GM12873 (cell line): ENCODE data around the gene CLCNKB.

Experiments used
- CTCF ChIP-seq: IDR thresholded peaks from 2 replicates; pipeline ENCODE4 v1.5.1; 2012; ENCODE audit warnings: low read depth, mild to moderate bottlenecking, moderate library complexity, low read length, control low read depth; ENCODE audit not compliant: insufficient read depth; ENCODE audit errors: missing control alignments

Gene CLCNKB

DNA sequence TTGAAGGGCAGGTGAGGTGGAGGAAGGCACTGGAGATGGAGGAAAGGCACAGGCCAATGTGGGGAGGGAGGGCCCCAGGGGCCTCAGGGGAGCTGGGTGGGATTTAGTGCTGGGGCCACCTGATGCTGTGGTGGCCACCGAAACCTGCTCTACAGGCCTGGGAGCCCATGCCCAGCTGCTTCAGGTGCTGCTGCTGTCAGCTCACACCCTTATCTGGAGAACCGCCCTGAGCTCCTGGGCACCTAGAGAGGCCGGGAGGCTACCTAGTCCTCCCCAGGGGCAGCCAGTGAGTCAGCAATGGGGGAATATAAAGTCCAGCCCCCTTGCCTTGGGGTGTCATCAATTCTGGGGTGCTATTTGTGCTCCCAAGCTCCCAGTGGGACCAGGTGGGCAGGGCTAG, 17.7 kb downstream of the CLCNKB start:
- no peak for TF ChIP-seq CTCF

- TF ChIP-seq CTCF = no peak
Measured at GRCh38 chr1:16063226-16063829, 19.7 kb downstream of the CLCNKB start.

- no peak for TF ChIP-seq CTCF
Measured at GRCh38 chr1:16063921-16064320, 20.3 kb downstream of the CLCNKB start.

DNA sequence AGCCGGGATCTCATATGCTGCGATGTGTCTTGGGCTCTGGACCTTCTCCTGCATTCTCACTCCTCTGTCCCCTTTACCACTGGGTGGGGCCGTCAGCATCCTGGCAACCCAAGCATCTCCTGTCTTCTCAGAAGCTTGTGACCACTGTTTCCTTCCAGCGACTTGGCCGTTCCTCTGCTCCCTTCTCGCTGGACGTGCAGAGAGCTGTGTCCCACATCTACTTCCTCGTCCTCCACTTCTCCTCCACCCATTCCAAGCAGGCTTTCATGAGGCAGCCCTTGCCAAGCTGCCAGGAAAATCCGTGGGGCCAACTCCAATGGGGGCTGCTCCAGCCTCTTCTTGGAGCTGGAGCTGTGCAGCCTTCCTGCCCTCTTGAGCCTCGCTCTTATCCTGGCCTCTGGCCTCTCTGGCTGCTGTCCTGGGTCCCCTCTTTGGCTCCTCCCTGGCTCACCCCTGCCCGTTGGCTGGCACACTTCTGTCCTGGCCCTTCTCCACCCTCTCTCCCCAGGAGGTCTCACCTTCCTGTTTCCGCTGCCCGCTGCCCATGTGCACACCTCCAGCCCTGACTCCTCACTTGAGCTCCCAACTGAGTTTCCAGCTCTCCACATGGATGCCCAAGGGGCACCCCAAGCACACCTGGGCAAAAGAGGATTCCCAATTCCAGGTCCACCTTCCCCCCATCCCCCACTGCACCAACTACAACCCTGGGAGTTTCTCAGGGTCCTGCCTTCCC, 21.1 kb downstream of the CLCNKB start:
- no peak for TF ChIP-seq CTCF

DNA sequence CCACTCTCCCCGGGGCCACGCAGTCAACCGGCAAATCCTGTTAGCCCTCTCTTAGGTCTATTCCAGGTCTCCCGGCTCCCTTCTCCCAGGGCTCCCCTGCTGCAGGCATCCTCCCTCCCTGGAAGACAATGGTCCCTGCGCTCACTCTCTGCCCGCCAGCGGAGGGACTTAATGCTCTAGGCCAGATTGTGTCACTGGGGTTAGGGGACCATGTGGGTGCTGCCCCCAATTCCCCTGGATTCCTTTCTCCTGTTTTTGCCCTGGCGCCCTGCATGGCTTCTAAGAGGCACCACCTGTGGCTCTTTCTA, 21.6 kb downstream of the CLCNKB start:
- TF ChIP-seq CTCF = no peak

GRCh38 chr1:16066245-16066644, 22.7 kb downstream of the CLCNKB start:
- TF ChIP-seq CTCF = no peak

DNA sequence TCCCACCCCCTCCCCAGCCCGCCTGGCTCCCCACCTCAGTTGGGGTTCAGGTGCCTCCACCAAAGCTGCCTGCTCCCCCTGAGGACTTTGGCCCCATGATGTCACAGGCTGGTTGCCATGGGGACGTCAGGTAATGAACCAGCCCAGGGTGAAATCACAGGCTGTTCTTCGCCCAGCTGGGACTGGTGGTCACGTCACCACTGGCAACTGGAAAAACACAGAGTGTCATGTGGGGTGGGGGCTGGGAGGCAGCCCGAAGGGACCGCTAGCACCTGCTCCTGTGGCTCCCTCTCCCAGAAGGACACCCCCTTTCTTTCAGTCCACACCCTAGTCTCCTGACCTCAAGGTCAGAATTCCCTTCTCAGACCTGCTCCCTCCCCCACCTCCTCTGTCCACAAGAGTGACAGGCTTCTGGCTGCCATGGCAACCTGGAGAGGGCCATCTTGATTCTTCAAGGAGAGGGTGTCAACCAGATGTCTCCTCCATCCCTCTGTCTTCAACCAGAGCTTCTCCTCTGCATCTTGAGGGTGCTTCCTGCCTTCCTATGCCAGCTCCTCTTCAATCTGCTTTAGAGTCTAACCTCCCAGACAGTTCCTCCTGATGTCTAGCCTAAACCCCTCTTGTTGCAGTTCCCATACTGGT, 23.7 kb downstream of the CLCNKB start:
- no peak for TF ChIP-seq CTCF
